Measurements from ENCODE around the gene KATNIP. TPM values are rescaled to one million over a fixed set of nuclear protein-coding genes. Genes with fewer than 3 reads are reported as not detected.

Gene KATNIP
- total RNA-seq, 1 experiment from 2014 or later, result 21.5 TPM

DNA sequence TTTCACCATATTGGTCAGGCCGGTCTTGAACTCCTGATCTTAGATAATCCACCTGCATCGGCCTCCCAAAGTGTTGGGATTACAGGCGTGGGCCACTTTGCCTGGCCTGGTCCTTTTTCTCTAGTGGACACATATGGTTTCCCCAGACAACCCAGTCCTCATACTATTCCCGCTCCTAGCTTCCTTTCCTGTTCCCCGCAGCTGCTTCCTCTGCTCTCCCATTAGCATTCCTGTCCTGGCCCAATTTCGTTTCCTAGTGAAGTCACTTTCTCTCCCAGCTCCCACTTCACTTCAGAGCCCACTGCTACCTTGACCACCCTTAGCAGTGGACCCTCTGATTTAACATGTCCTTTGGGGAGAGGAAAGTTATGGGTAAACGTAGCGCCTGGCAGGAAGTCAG lies 11.3 kb downstream of the KATNIP start:
- Histone ChIP-seq H3K4me3 (ENCODE audit: low read depth, low read length) (no peak overlapping the region), H3K36me3 (ENCODE audit: control insufficient read depth, insufficient read depth, low read length) (no peaks in the 10 kb centered on the region), H3K27me3 (replicated peaks; ENCODE audit: control insufficient read depth, insufficient read depth, low read length) (no peaks in the 10 kb centered on the region), H3K9me3 (no peaks in the 10 kb centered on the region), H3K4me1 (no peaks in the 10 kb centered on the region)
- DNase-seq, result no peak
- ChIA-PET POLR2A (interaction anchor here (1.0 kb wide), 1 partner anchor 11 kb away, joined by 3 read pairs; the partner anchor contains the start of genes GTF3C1 and KATNIP), CTCF (no interaction called here)
- no peaks in the 10 kb centered on the region for H3K4me1 Mint-ChIP-seq (ENCODE audit: low read depth, unreplicated experiment)
- H3K27me3 Mint-ChIP-seq (ENCODE audit: insufficient read depth, unreplicated experiment), result no peaks in the 10 kb centered on the region
- TF ChIP-seq, protein P1, sequence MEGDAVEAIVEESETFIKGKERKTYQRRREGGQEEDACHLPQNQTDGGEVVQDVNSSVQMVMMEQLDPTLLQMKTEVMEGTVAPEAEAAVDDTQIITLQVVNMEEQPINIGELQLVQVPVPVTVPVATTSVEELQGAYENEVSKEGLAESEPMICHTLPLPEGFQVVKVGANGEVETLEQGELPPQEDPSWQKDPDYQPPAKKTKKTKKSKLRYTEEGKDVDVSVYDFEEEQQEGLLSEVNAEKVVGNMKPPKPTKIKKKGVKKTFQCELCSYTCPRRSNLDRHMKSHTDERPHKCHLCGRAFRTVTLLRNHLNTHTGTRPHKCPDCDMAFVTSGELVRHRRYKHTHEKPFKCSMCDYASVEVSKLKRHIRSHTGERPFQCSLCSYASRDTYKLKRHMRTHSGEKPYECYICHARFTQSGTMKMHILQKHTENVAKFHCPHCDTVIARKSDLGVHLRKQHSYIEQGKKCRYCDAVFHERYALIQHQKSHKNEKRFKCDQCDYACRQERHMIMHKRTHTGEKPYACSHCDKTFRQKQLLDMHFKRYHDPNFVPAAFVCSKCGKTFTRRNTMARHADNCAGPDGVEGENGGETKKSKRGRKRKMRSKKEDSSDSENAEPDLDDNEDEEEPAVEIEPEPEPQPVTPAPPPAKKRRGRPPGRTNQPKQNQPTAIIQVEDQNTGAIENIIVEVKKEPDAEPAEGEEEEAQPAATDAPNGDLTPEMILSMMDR (IDR thresholded peaks at IDR 0.05; ENCODE audit: insufficient read depth in 1 of 2, low read depth in 1 of 2, low read length in 1 of 2, severe bottlenecking in 1 of 2, unreplicated experiment in 1 of 2), result no peak
- intact Hi-C loops (cut with micrococcal nuclease; ENCODE audit: unreplicated experiment), result no loop called here
- no peaks in the 10 kb centered on the region for H3K9me3 Mint-ChIP-seq (ENCODE audit: unreplicated experiment)
- no peaks in the 10 kb centered on the region for H3K36me3 Mint-ChIP-seq (ENCODE audit: insufficient read depth, unreplicated experiment)
- no TSS peak for BruUV-seq (replicated peaks)
- no peak overlapping the region for H3K4me3 Mint-ChIP-seq (ENCODE audit: unreplicated experiment)
- no peak overlapping the region for H3K27ac Mint-ChIP-seq (ENCODE audit: unreplicated experiment)

DNA sequence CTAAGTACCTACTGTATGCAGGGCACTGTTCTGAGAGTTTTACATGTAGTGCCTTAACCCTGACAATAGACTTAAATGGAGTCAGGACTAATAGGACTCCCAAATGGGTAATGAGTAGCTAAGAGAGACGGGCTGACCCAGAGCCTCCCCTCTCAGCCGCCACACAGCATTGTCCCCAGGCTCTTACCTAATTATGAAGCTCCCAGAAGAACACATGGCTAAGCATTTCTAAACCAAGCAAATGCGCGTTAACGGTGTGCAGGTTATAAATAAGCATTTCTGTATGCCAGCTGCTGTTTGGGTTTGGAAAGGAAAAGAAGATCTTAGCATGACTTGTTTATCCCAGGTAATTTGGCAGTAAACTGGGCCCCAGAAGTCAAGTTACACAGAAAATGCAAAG lies 14.3 kb downstream of the KATNIP start:
- no peaks in the 10 kb centered on the region for H3K36me3 Mint-ChIP-seq (ENCODE audit: insufficient read depth, unreplicated experiment)
- Histone ChIP-seq H3K9me3 (no peaks in the 10 kb centered on the region), H3K27me3 (replicated peaks; ENCODE audit: control insufficient read depth, insufficient read depth, low read length) (no peaks in the 10 kb centered on the region), H3K36me3 (ENCODE audit: control insufficient read depth, insufficient read depth, low read length) (no peaks in the 10 kb centered on the region), H3K4me1 (no peaks in the 10 kb centered on the region), H3K4me3 (ENCODE audit: low read depth, low read length) (no peak overlapping the region)
- H3K9me3 Mint-ChIP-seq (ENCODE audit: unreplicated experiment), result no peaks in the 10 kb centered on the region
- ChIA-PET POLR2A (no interaction called here), CTCF (no interaction called here)
- no peak for DNase-seq
- H3K4me1 Mint-ChIP-seq (ENCODE audit: low read depth, unreplicated experiment), result no peaks in the 10 kb centered on the region
- intact Hi-C loops (cut with micrococcal nuclease; ENCODE audit: unreplicated experiment), result no loop called here
- H3K27ac Mint-ChIP-seq (ENCODE audit: unreplicated experiment), result no peak overlapping the region
- TF ChIP-seq, protein P1 (IDR thresholded peaks at IDR 0.05; ENCODE audit: insufficient read depth in 1 of 2, low read depth in 1 of 2, low read length in 1 of 2, severe bottlenecking in 1 of 2, unreplicated experiment in 1 of 2), result no peak
- BruUV-seq (replicated peaks), result no TSS peak
- no peak overlapping the region for H3K4me3 Mint-ChIP-seq (ENCODE audit: unreplicated experiment)
- no peaks in the 10 kb centered on the region for H3K27me3 Mint-ChIP-seq (ENCODE audit: insufficient read depth, unreplicated experiment)

DNA sequence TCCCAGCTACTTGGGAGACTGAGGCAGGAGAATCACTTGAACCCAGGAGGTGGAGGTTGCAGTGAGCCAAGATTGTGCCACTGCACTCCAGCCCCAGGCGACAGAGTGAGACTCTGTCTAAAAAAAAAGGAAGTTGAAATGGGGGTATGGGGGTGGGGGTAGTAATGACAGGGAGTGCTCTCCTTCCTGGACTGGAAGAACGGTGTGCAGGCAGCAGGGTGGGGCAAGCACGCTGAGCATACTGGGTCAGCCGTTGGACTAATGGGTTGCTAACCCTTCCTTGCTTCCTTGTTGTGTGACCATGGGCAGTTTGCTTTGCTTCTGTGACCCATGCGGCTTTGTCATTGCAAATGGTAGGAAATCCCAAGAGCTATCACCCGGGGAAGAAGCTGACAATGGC lies 16.5 kb downstream of the KATNIP start:
- POLR2A ChIA-PET, result no interaction called here

More for the DNA sequence above, 16.5 kb downstream of the KATNIP start:
- Mint-ChIP-seq H3K4me3 (ENCODE audit: unreplicated experiment) (no peak overlapping the region), H3K9me3 (ENCODE audit: unreplicated experiment) (no peaks in the 10 kb centered on the region), H3K4me1 (ENCODE audit: low read depth, unreplicated experiment) (no peaks in the 10 kb centered on the region), H3K36me3 (ENCODE audit: insufficient read depth, unreplicated experiment) (no peaks in the 10 kb centered on the region), H3K27me3 (ENCODE audit: insufficient read depth, unreplicated experiment) (no peaks in the 10 kb centered on the region), H3K27ac (ENCODE audit: unreplicated experiment) (no peak overlapping the region)
- Histone ChIP-seq H3K4me1 (no peaks in the 10 kb centered on the region), H3K9me3 (no peaks in the 10 kb centered on the region), H3K4me3 (ENCODE audit: low read depth, low read length) (no peak overlapping the region), H3K27me3 (replicated peaks; ENCODE audit: control insufficient read depth, insufficient read depth, low read length) (no peaks in the 10 kb centered on the region), H3K36me3 (ENCODE audit: control insufficient read depth, insufficient read depth, low read length) (no peaks in the 10 kb centered on the region)
- BruUV-seq (replicated peaks), result no TSS peak
- CTCF ChIA-PET, result no interaction called here
- intact Hi-C loops (cut with micrococcal nuclease; ENCODE audit: unreplicated experiment), result no loop called here
- TF ChIP-seq, protein P1 (IDR thresholded peaks at IDR 0.05; ENCODE audit: insufficient read depth in 1 of 2, low read depth in 1 of 2, low read length in 1 of 2, severe bottlenecking in 1 of 2, unreplicated experiment in 1 of 2), result no peak
- DNase-seq, result no peak

Data from Caco-2 (cell line).